ENCODE results near the gene SLF2.

GRCh38 chr10:100874702-100875483 lies 37.9 kb upstream of the SLF2 start:
- TF ChIP-seq CTCF (IDR thresholded peaks at IDR 0.05) (no peak), TCF7 (CRISPR knock-in tag; IDR thresholded peaks at IDR 0.05; ENCODE audit: low read depth) (no peak), ZBTB21 (CRISPR knock-in tag; IDR thresholded peaks at IDR 0.05; ENCODE audit: borderline replicate concordance) (no peak), MAX (CRISPR knock-in tag; IDR thresholded peaks at IDR 0.05) (no peak), ATF3 (CRISPR knock-in tag; conservative IDR thresholded peaks at IDR 0.05) (no peak), IRF2 (CRISPR knock-in tag; IDR thresholded peaks at IDR 0.05; ENCODE audit: borderline replicate concordance, low read depth) (no peak), TEAD4 (CRISPR knock-in tag; IDR thresholded peaks at IDR 0.05) (no peak)

Data from WTC11 (cell line).